ENCODE data around the gene IMP4. TPM values are rescaled to one million over a fixed set of nuclear protein-coding genes. Genes with fewer than 3 reads are reported as not detected.

The IMP4 gene
- polyA plus RNA-seq, 1 of the 3 experiments (the other 2 are of a cell fraction) = 252 TPM

GRCh38 chr2:130391058-130391871, 48.6 kb downstream of the IMP4 start:
- Histone ChIP-seq H3K9ac (peak overlapping the region; percentile 64), H3F3A (replicated peaks; ENCODE audit: insufficient read depth) (peaks cover 4% of the 10 kb centered on the region), H3K4me1 (ENCODE audit: control insufficient read depth in 1 of 2, insufficient read depth in 2 of 2, low read depth in 1 of 2, low read length in 1 of 2) (peaks cover 0 to 10% of the 10 kb centered on the region in 2 experiments; a peak in 1 of 4 replicates), H3K9me2 (no peaks in the 10 kb centered on the region), H2AFZ (ENCODE audit: low read depth) (peak overlapping the region; percentile 91), H3K9me3 (no peaks in the 10 kb centered on the region), H4K20me1 (ENCODE audit: insufficient read depth) (no peaks in the 10 kb centered on the region), H3K79me2 (ENCODE audit: insufficient read depth) (no peaks in the 10 kb centered on the region), H3K27ac (ENCODE audit: low read depth in 2 of 2, low read length in 1 of 2) (peak overlapping the region; percentile 72 to 90), H3K27me3 (ENCODE audit: insufficient read depth) (no peaks in the 10 kb centered on the region), H3K36me3 (replicated peaks in 1 of 2; ENCODE audit: control insufficient read depth in 1 of 2, insufficient read depth in 2 of 2, low read length in 1 of 2) (no peaks in the 10 kb centered on the region), H3K4me2 (peak overlapping the region; percentile 87), H3K4me3 (ENCODE audit: low read depth in 2 of 2, low read length in 1 of 2) (peak overlapping the region; percentile 71 to 73)
- CTCF ChIA-PET = interaction anchor here (0.8 to 5.2 kb wide), 3 partner anchors 18 to 406 kb away, joined by 3 to 18 read pairs (median 3); partner anchors contain the start of gene PTPN18
- POLR2A ChIA-PET = interaction anchor here (1.3 to 3.2 kb wide), 2 partner anchors 18 to 49 kb away, joined by 6 to 10 read pairs; partner anchors contain the start of gene IMP4
- DNase-seq = peak; percentile 89
- WGBS (ENCODE audit: low lambda C conversion rate) = 1% methylated on average over 45 of the region's 59 CpGs
- no peak for TF ChIP-seq RXRA (IDR thresholded peaks at IDR 0.05; ENCODE audit: borderline replicate concordance, low read depth)
- no peak for TF ChIP-seq SMC3 (IDR thresholded peaks at IDR 0.05; ENCODE audit: low read depth, low read length)
- TF ChIP-seq RCOR1 (IDR thresholded peaks at IDR 0.05; ENCODE audit: low read length) = no peak
- TF ChIP-seq GABPA (IDR thresholded peaks at IDR 0.05; ENCODE audit: low read depth) = no peak
- peak; percentile 73 for TF ChIP-seq NRF1 (IDR thresholded peaks at IDR 0.05; ENCODE audit: low read depth, low read length)
- TF ChIP-seq CHD2 (IDR thresholded peaks at IDR 0.05; ENCODE audit: low read length, partially characterized antibody) = no peak
- peak; percentile 87 for TF ChIP-seq PBX3 (IDR thresholded peaks at IDR 0.05)
- no peak for TF ChIP-seq TAF1 (IDR thresholded peaks at IDR 0.05; ENCODE audit: borderline replicate concordance, low read depth, low read length)
- no peak for TF ChIP-seq FOXM1 (IDR thresholded peaks at IDR 0.05; ENCODE audit: low read depth)
- TF ChIP-seq SIN3A (IDR thresholded peaks at IDR 0.05; ENCODE audit: borderline replicate concordance, low read depth, low read length) = 0 out of 2 replicates have a peak, but pooled peaks have one; percentile 39
- TF ChIP-seq USF1 (IDR thresholded peaks at IDR 0.05; ENCODE audit: borderline replicate concordance, low read depth) = no peak
- TF ChIP-seq USF2 (IDR thresholded peaks at IDR 0.05; ENCODE audit: borderline replicate concordance, low read depth, low read length) = no peak
- no peak; the same call in 1 of the 2 replicates for TF ChIP-seq MAX (IDR thresholded peaks at IDR 0.05; ENCODE audit: low read depth)
- TF ChIP-seq EZH2phosphoT487 (IDR thresholded peaks at IDR 0.05; ENCODE audit: borderline replicate concordance, low read depth) = no peak
- no peak for TF ChIP-seq TEAD4 (IDR thresholded peaks at IDR 0.05; ENCODE audit: borderline replicate concordance, insufficient read depth)
- peak; percentile 58 for TF ChIP-seq MXI1 (IDR thresholded peaks at IDR 0.05; ENCODE audit: low read depth, low read length)
- no peak for TF ChIP-seq RAD21 (IDR thresholded peaks at IDR 0.05; ENCODE audit: low read length)
- TF ChIP-seq IRF3 (IDR thresholded peaks at IDR 0.05; ENCODE audit: low read depth, low read length) = no peak
- peak; percentile 58 for TF ChIP-seq POLR2AphosphoS5 (IDR thresholded peaks at IDR 0.05; ENCODE audit: low read depth, low read length)
- no peak for TF ChIP-seq RFX5 (IDR thresholded peaks at IDR 0.05; ENCODE audit: low read length)
- TF ChIP-seq FOSL2 (IDR thresholded peaks at IDR 0.05; ENCODE audit: borderline replicate concordance, low read depth) = no peak
- TF ChIP-seq REST (IDR thresholded peaks at IDR 0.05; ENCODE audit: low read depth, low read length) = peak; percentile 78
- no peak for TF ChIP-seq YY1 (IDR thresholded peaks at IDR 0.05; ENCODE audit: low read depth)
- no peak for TF ChIP-seq GATA2 (CRISPR knock-in tag; IDR thresholded peaks at IDR 0.05)
- TF ChIP-seq ELF1 (IDR thresholded peaks at IDR 0.05) = no peak
- TF ChIP-seq JUND (IDR thresholded peaks at IDR 0.05) = no peak

Data from SK-N-SH (cell line).